OCI-LY3 (cell line): Measurements from ENCODE around the gene TPM4.

Experiments
- H2AFZ ChIP-seq: fragments of 200-600, 300-600 bp; shearing (Covaris generic); 2 replicates; pipeline ENCODE4 v1.6.0; 2014; ENCODE audit warnings: antibody characterized with exemption, low read depth, low read length
- H3K27ac ChIP-seq: fragments of 200-600, 300-600 bp; sonication (generic); 2 replicates; pipeline ENCODE4 v1.5.1; 2014; ENCODE audit warnings: mild to moderate bottlenecking, low read length, moderate library complexity, mixed read lengths
- H3K27me3 ChIP-seq: fragments of 200-600, 300-600 bp; sonication (generic); 2 replicates; pipeline ENCODE4 v1.6.1; 2014; ENCODE audit warnings: low read depth, low read length, mixed read lengths
- H3K36me3 ChIP-seq: fragments of 200-600, 300-600 bp; sonication (generic); replicated peaks from 2 replicates; pipeline ENCODE3; 2014; ENCODE audit warnings: low read depth, low read length, mixed read lengths
- H3K4me1 ChIP-seq: fragments of 300-600, 200-600 bp; sonication (generic); 2 replicates; pipeline ENCODE4 v1.6.1; 2014; ENCODE audit warnings: low read length, mixed read lengths
- H3K4me2 ChIP-seq: fragments of 200-600, 300-600 bp; sonication (generic); 2 replicates; pipeline ENCODE4 v1.6.1; 2014; ENCODE audit warnings: low read length, mixed read lengths
- H3K4me3 ChIP-seq: fragments of 300-600, 200-600 bp; sonication (generic); 2 replicates; pipeline ENCODE4 v1.5.1; 2014; ENCODE audit warnings: antibody characterized with exemption, mild to moderate bottlenecking, low read length, moderate library complexity
- H3K79me2 ChIP-seq: fragments of 300-600, 200-600 bp; shearing (Covaris generic); 2 replicates; pipeline ENCODE4 v1.6.1; 2014; ENCODE audit warnings: mild to moderate bottlenecking, low read length, mixed read lengths
- H3K9ac ChIP-seq: fragments of 300-600, 200-600 bp; shearing (Covaris generic); 2 replicates; pipeline ENCODE4 v1.6.0; 2014; ENCODE audit warnings: mild to moderate bottlenecking, low read length, moderate library complexity
- H3K9me3 ChIP-seq: fragments of 200-600, 300-600 bp; shearing (Covaris generic); 2 replicates; pipeline ENCODE4 v1.6.1; 2014; ENCODE audit warnings: low read length, mixed read lengths; ENCODE audit not compliant: insufficient read depth
- H4K20me1 ChIP-seq: fragments of 200-600, 300-600 bp; sonication (generic); 2 replicates; pipeline ENCODE4 v1.6.1; 2016; ENCODE audit warnings: low read length, mixed read lengths; ENCODE audit not compliant: insufficient read depth
- CTCF ChIP-seq: fragments of 200-600, 300-600 bp; sonication (generic); IDR thresholded peaks from 2 replicates; pipeline ENCODE4 v1.5.1; 2014; ENCODE audit warnings: antibody characterized with exemption, low read length, low read depth
- EZH2phosphoT487 ChIP-seq: fragments of 200-600 bp; shearing (Covaris generic); IDR thresholded peaks from 2 replicates; pipeline ENCODE4 v1.6.1; 2018; ENCODE audit warnings: antibody characterized with exemption, mixed run types, low read depth

Gene TPM4

GRCh38 chr19:16030964-16031871 lies 45.1 kb upstream of the TPM4 start:
- no peak overlapping the region for H3K27ac ChIP-seq
- H3K4me2 ChIP-seq, result no peak overlapping the region
- H3K4me1 ChIP-seq, result peaks cover 6% of the 10 kb centered on the region
- no peak overlapping the region for H3K9ac ChIP-seq
- H3K4me3 ChIP-seq, result no peak overlapping the region
- no peak overlapping the region for H2AFZ ChIP-seq
- no peaks in the 10 kb centered on the region for H3K79me2 ChIP-seq
- H3K27me3 ChIP-seq, result peaks cover 5% of the 10 kb centered on the region
- no peak for TF ChIP-seq EZH2phosphoT487
- no peak for TF ChIP-seq CTCF
- no peaks in the 10 kb centered on the region for H3K9me3 ChIP-seq
- no peaks in the 10 kb centered on the region for H4K20me1 ChIP-seq
- no peaks in the 10 kb centered on the region for H3K36me3 ChIP-seq

- Histone ChIP-seq H4K20me1 (no peaks in the 10 kb centered on the region), H3K79me2 (no peaks in the 10 kb centered on the region), H3K27me3 (peaks cover 2% of the 10 kb centered on the region), H3K9ac (no peak overlapping the region), H2AFZ (no peak overlapping the region), H3K9me3 (no peaks in the 10 kb centered on the region), H3K36me3 (no peaks in the 10 kb centered on the region), H3K4me1 (peaks cover 6% of the 10 kb centered on the region), H3K27ac (no peak overlapping the region), H3K4me3 (no peak overlapping the region), H3K4me2 (no peak overlapping the region)
- no peak for TF ChIP-seq CTCF
- TF ChIP-seq EZH2phosphoT487, result no peak
Observed at GRCh38 chr19:16031872-16032200, 44.5 kb upstream of the TPM4 start.

GRCh38 chr19:16032509-16033135 lies 43.7 kb upstream of the TPM4 start:
- Histone ChIP-seq H2AFZ (no peak overlapping the region), H4K20me1 (no peaks in the 10 kb centered on the region), H3K9ac (no peak overlapping the region), H3K27me3 (no peaks in the 10 kb centered on the region; the same call in 1 of the 2 replicates), H3K9me3 (no peaks in the 10 kb centered on the region), H3K4me2 (no peak overlapping the region), H3K79me2 (no peaks in the 10 kb centered on the region), H3K4me3 (no peak overlapping the region), H3K27ac (no peak overlapping the region), H3K36me3 (no peaks in the 10 kb centered on the region), H3K4me1 (peaks cover 2% of the 10 kb centered on the region)
- TF ChIP-seq CTCF, result no peak
- no peak for TF ChIP-seq EZH2phosphoT487

- TF ChIP-seq CTCF (no peak), EZH2phosphoT487 (no peak)
- Histone ChIP-seq H3K27me3 (no peaks in the 10 kb centered on the region), H3K4me2 (no peak overlapping the region), H3K27ac (no peak overlapping the region), H3K79me2 (no peaks in the 10 kb centered on the region), H2AFZ (no peak overlapping the region), H3K9ac (no peak overlapping the region), H3K36me3 (no peaks in the 10 kb centered on the region), H3K4me3 (no peak overlapping the region), H3K9me3 (no peaks in the 10 kb centered on the region), H4K20me1 (no peaks in the 10 kb centered on the region), H3K4me1 (no peaks in the 10 kb centered on the region)
Observed at GRCh38 chr19:16033136-16033530, 43.2 kb upstream of the TPM4 start.
